Measurements from ENCODE around the gene SGK1.
"Not testable (repeated sequence)": the region's sequence is repeated elsewhere in the genome, so short reads cannot be mapped to it uniquely, and the experiment has no call there.

SGK1 gene

GRCh38 chr6:134299236-134299635 lies 18.7 kb downstream of the SGK1 start:
- DNase-seq = no peak

DNA sequence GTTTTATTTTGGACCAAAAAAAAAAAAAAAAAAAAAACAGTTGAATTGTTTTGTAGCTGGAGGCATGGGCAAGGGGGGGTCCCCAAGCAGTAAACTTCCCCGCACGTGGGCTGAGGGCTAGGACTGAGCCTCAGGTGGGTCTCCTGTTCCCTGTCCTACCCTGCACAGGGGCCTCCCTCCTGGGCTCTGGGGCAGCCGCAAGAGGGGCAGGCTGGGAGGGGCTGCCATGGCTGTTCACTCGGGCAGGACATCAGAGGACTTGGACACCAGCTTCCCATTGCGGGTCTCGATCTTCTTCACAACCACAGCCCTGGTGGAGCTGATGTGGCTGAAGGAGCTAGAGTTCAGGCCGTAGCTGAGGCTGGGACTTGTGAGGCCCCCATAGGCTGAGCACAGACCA lies 21.1 kb downstream of the SGK1 start:
- DNase-seq = no peak

GRCh38 chr6:134295953-134296553 lies 21.9 kb downstream of the SGK1 start:
- DNase-seq = no peak

- no peak for DNase-seq
Measured at GRCh38 chr6:134293659-134294161, 24.2 kb downstream of the SGK1 start.

DNA sequence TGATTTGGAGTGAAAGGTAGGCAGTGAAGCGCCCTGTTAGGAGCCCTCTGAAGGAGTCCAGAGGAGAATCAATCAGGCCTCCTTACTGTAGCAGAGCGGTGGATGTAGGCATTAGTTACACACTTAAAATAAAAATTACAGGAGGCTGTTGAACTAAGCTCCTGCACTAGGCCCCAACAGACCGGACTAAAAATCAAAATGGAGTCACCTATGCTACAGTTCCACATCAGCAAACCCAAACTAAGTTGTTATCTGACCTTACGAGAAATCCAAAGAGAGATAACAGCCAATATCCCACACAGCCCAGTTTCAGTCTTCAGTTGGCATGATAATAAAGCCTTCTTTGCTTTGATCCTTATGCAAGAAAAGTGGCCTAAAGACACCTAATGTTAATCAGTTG lies 26.8 kb downstream of the SGK1 start:
- DNase-seq = no peak

DNA sequence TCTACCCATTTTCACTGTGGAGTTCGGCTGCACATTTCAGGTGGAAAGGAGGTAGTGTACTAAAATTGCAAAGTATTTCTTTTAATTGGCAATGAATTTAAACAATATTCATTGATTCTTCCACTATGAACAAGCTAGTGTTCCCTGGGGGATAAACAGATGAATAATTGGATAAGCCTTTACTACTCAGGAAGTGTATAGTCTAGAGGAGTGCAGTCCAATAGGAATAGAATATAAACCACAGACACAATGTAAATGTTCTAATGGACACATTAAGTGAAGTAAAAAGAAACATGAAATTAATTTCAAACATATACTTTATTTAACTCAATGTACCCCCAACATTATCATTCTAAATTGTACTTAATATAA lies 28.7 kb downstream of the SGK1 start:
- DNase-seq = no peak

- DNase-seq = no peak
Measured at GRCh38 chr6:134288538-134289203, 29.2 kb downstream of the SGK1 start.

DNA sequence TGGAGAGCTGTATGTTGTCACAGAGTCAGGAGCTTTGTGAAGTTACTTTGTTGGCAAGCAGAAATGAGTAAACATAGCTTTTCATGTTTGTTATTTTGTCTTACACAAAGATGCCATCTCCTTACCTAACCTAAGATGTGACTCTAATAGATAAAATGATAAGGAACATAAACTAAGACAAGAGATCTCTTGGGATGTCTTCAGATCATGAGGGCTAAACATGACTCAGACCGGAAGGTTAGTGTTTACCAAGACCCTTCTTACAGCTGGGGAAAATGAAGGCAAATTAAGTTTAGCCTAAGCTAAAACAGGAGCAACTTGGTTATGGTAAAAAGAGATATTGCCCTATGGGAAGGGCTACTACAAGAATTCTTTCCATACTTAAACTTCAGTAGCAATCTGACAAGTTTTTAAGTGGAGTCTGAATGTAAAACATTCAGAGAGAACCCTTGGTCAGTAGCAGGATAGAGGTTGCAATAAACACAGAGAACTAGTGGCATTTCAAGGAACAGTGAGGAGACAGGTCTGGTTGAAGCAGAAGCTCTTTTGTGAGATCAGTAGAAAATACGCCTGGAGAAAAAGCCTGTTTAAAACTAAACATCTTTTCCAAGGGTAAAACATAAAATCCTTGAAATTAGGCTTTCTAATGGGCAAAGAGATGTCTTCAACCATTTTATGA lies 29.9 kb downstream of the SGK1 start:
- DNase-seq = no peak

- no peak for DNase-seq
Measured at GRCh38 chr6:134282816-134283215, 35.1 kb downstream of the SGK1 start.

DNA sequence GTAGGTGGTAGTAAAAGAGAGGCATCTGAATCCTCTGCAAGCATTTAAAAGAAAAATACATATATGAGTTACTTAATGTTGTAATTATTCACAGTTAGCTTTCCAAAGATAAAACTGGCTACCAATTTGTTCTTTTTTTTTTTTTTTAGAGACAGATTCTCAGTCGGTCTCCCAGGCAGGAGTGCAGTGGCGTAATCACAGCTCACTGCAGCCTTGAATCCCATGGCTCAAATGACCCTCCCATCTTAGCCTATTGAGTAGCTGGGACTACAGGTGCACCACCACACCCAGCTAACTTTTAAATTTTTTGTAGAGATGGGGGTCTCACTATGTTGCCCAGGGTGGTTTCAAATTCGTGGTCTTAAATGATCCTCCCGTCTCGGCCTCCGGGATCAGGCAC lies 36.5 kb downstream of the SGK1 start:
- no peak for DNase-seq

GRCh38 chr6:134278000-134278399 lies 39.9 kb downstream of the SGK1 start:
- no peak for DNase-seq

GRCh38 chr6:134276891-134277377 lies 41.0 kb downstream of the SGK1 start:
- DNase-seq = not testable (repeated sequence)

DNA sequence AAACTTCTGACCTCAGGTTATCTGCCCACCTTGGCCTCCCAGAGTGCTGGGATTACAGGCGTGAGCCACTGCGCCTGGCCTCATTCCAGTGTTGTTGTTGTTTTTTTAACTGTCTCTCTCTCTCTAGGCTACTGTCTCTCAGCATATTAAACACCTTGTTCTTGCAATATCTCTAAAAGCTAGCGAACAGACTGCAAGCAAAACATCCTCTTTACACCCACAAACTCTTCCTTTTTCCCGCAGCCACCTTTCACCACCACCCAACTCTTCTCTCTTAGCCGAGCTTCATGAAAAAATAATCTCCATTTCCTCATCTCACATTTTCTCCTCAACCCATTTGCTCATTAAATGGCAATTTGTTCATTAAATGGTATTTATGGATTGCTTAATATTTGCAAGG lies 45.5 kb downstream of the SGK1 start:
- DNase-seq = no peak

DNA sequence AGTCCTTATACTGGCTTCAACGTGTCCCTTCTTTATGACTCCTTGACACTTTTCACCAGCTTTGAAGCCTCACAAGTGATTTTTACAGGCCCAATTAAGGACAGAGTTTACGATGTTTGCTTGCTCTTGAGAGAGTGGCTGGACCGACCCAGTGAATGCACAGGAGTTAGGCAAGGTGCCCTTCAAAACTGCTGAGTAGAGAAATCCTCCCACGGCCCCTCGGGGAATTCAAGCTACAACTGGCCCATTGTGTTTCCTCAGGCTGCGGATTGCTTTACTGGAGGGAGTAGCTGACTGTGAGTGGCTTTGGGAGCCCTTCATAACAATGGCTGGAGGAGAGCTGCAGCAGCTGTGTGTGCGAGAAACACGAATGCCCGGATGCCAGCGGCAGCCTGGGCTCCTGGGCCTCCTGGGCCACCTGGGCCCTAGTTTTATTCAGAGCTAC lies 50.0 kb downstream of the SGK1 start:
- no peak for DNase-seq

- DNase-seq = no peak
Measured at GRCh38 chr6:134266776-134267175, 51.1 kb downstream of the SGK1 start.

GRCh38 chr6:134261766-134262165 lies 56.1 kb downstream of the SGK1 start:
- no peak for DNase-seq

- no peak for DNase-seq
Measured at GRCh38 chr6:134258849-134259306, 59.0 kb downstream of the SGK1 start.

DNA sequence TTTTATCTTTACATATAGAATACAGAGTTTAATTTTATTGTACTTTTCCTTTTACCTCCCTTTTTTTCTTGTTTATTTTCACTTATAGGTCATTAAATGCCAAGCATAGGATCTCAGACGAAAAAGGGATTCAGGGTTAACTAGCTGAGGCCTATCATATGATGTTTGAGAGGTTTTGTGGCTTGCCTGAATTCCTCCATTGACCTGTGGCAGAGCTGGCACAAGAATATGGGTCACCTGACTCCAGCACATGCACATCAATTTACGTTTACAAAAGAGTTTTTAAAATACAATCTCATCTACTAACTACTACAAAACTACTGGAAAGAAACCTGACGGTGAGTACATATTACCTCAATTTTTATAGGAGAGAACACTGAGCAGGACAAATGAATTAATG lies 60.4 kb downstream of the SGK1 start:
- no peak for DNase-seq

GRCh38 chr6:134256862-134257261 lies 61.0 kb downstream of the SGK1 start:
- no peak for DNase-seq

DNA sequence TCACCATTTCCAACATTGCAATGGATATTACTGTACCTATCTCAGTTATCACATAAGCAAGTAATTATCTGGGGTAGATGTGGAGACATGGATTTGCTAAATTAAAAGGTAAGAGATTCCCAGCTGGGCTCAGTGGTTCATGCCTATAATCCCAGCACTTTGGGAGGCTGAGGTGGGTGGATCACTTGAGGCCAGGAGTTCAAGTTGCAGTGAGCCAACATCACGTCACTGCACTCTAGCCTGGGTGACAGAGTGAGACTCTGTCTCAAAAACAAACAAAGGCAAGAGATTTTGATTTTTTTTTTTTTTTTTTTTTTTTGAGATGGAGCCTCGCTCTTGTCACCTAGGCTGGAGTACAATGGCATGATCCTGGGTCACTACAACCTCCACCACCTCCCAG lies 62.6 kb downstream of the SGK1 start:
- not testable (repeated sequence) for DNase-seq

- DNase-seq = no peak
Measured at GRCh38 chr6:134254118-134254517, 63.8 kb downstream of the SGK1 start.

DNA sequence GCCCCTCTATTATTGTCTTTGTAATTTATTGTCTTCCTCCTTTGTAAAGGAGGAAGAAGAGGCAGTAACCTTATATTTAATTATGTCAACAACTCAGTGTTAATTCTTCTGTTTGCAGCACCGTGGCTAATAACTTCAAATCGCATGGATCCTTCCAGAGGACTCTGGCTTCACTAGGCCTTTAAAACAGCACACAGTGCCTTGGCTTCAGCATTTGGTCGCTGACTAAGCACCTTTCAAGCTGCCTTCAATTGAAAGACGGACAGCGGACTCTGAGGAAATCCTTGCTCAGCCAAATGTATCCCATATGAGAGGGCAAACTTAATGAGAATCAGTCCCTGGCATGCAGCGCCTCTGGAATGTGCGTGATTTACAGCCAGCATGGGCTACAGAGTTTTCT lies 64.2 kb downstream of the SGK1 start:
- DNase-seq = no peak

DNA sequence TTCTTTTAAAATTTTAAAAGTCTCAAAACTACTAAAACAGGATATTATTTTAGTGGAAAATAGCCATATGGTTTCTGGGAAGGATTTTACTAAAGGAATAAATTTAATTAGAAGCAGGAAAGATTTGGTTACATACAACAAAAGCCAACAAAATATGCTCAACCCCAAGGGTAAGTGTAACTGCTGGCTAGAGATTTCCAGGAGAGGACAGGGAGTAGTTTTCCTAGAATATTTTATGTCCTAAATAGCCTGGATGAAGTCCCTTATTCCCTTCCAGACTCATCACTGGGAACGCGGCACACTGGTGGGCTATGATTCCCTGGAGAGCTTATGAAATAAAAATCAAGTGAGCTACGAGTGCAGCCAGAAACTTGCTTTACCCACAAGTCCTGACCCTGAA lies 66.6 kb downstream of the SGK1 start:
- no peak for DNase-seq

GRCh38 chr6:134250776-134251175 lies 67.1 kb downstream of the SGK1 start:
- no peak for DNase-seq

Measured in activated effector memory CD4-positive, alpha-beta T cell treated with anti-CD3 and anti-CD28 coated beads, Interleukin-2, amount 50 U/mL, for 16 hours (primary cell).